ENCODE data around the gene GRB14.

DNA sequence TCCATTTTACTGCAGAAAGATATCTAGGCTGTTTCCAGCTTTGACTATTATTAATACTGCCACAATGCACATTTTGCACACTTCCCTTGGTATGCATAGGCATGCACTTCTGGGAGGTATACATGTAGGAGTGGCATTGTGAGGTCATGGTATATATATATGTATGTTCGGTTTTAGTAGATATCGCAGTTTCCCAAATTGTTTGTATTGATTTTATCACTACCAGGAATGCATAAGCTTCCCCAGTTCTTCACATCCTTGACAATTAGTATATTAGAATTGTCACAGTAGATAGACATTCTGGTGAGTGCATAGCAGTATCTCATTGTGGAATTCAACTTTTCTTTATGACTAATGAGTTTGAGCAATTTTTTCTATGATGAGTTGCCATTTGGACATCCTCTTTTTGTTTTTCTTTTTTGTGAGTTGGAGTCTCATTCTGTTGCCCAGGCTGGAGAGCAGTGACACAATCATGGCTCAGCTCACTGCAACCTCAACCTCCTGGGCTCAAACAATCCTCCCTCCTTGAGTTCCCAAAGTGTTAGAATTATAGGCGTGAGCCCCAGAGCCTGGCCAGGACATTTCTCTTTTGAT, 4.2 kb upstream of the GRB14 start:
- no peak for TF ChIP-seq CTCF (IDR thresholded peaks at IDR 0.05)
- TF ChIP-seq POLR2A (IDR thresholded peaks at IDR 0.05) = no peak
- TF ChIP-seq POLR2AphosphoS5 (IDR thresholded peaks at IDR 0.05) = no peak

Measured in prostate gland (tissue), 2 donors.